Measurements from ENCODE around the gene HS6ST1.

DNA sequence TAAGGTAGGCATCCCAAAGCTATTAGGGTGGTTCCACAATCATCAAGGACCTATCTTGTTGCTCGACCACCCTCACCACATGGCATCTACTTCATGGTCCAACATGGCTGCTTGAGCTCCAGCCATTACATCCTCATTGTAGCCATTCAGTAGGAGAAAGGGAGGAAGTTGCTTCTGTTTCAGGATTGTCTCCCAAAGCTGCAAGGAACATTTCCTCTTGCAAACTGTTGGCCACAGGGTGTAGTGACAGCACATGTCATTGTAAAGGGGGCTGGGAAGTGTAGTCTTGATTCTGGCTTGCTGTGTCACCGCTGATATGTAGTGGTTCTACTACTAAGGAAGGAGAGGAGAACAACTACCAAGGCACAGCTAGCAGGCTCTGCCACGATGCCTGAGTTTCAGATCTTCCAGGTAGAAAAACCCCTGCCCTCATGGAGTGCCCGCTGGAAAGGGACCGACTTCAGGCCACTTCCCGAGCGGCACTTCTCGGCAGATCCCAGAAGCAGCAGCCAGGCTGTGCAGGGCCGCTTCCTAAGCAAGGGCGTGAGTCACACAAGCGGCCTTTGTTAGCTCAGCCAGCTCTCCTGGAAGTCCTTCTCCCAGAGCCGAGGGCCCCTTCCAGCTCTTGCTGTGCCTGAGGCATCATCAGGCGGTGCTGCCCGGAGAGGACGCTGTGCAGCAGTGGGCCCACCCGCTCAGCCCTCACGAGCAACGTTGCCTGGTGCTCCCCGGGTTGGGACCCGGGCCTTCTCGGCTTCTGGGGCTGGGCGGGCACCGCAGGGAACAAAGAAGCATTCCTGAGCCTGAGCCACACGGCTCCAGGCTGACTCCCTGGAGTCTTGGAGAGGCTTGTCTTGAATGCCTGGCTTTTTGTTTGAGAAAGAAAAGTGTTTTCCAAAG lies 58.2 kb downstream of the HS6ST1 start:
- TF ChIP-seq, protein P1, sequence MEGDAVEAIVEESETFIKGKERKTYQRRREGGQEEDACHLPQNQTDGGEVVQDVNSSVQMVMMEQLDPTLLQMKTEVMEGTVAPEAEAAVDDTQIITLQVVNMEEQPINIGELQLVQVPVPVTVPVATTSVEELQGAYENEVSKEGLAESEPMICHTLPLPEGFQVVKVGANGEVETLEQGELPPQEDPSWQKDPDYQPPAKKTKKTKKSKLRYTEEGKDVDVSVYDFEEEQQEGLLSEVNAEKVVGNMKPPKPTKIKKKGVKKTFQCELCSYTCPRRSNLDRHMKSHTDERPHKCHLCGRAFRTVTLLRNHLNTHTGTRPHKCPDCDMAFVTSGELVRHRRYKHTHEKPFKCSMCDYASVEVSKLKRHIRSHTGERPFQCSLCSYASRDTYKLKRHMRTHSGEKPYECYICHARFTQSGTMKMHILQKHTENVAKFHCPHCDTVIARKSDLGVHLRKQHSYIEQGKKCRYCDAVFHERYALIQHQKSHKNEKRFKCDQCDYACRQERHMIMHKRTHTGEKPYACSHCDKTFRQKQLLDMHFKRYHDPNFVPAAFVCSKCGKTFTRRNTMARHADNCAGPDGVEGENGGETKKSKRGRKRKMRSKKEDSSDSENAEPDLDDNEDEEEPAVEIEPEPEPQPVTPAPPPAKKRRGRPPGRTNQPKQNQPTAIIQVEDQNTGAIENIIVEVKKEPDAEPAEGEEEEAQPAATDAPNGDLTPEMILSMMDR (conservative IDR thresholded peaks at IDR 0.05; ENCODE audit: low read length): no peak
- TF ChIP-seq EZH2phosphoT487 (IDR thresholded peaks at IDR 0.05; ENCODE audit: borderline replicate concordance, low read depth, low read length): no peak
